Stimulated activated naive CD8-positive, alpha-beta T cell treated with anti-CD3 and anti-CD28 coated beads, Interleukin-15, Interleukin-2, amounts not matched to agents 100 ng/mL and 50 ng/mL, for 24 hours (primary cell): ENCODE measurements around the gene FBP2.

Experiments used
- H3K27ac Mint-ChIP-seq: one replicate; pipeline ENCODE4 v1.8.0; 2021; ENCODE audit warnings: mild to moderate bottlenecking, mixed read lengths
- H3K27me3 Mint-ChIP-seq: one replicate; pipeline ENCODE4 v1.8.0; 2021; ENCODE audit warnings: mixed read lengths
- H3K36me3 Mint-ChIP-seq: one replicate; pipeline ENCODE4 v1.8.0; 2021; ENCODE audit warnings: low read depth, mixed read lengths
- H3K4me1 Mint-ChIP-seq: one replicate; pipeline ENCODE4 v1.8.0; 2021; ENCODE audit warnings: low read depth, mixed read lengths
- H3K4me3 Mint-ChIP-seq: one replicate; pipeline ENCODE4 v1.8.0; 2021; ENCODE audit warnings: mild to moderate bottlenecking, mixed read lengths
- H3K9me3 Mint-ChIP-seq: one replicate; pipeline ENCODE4 v1.8.0; 2021; ENCODE audit warnings: mixed read lengths

Gene FBP2

DNA sequence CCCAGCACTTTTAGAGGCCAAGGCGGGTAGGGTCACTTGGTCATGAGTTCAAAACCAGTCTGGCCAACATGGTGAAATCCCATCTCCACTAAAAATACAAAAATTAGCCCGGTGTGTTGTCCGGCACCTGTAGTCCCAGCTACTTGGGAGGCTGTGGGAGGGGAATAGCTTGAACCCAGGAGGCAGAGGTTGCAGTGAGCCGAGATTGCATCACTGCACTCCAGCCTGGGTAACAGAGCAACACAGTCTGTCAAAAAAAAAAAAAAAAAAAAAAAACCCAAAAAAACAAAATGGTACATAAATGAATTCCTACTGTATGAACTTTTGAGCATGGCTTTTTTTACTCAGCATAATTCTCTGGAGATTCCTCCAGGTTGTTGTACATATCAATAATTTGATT lies 76.4 kb downstream of the FBP2 start:
- Mint-ChIP-seq H3K4me1 (no peaks in the 10 kb centered on the region), H3K9me3 (no peaks in the 10 kb centered on the region), H3K36me3 (no peaks in the 10 kb centered on the region), H3K27me3 (no peaks in the 10 kb centered on the region), H3K4me3 (no peak overlapping the region), H3K27ac (no peak overlapping the region)

DNA sequence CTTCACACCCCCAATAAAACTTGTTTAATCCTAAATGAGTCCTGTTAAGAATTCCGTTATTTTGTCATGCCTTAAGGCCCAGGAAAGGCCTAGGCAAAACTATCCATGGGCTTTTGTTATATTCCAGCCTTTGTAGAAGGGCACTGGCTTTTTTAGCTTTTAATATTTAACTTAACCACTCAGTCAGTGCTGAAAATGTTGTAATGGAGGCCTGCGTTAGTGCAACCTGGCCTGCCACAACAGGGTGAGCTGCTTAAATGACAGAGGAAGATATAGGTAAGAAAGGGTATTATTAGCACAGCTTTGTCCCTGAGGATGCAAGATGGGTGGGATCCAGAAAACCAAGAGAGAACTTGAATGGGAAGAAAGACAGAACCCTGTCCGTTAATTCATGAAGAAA lies 78.9 kb downstream of the FBP2 start:
- Mint-ChIP-seq H3K9me3 (no peaks in the 10 kb centered on the region), H3K27me3 (no peaks in the 10 kb centered on the region), H3K4me3 (no peak overlapping the region), H3K27ac (no peak overlapping the region), H3K4me1 (peaks cover 3% of the 10 kb centered on the region), H3K36me3 (no peaks in the 10 kb centered on the region)

DNA sequence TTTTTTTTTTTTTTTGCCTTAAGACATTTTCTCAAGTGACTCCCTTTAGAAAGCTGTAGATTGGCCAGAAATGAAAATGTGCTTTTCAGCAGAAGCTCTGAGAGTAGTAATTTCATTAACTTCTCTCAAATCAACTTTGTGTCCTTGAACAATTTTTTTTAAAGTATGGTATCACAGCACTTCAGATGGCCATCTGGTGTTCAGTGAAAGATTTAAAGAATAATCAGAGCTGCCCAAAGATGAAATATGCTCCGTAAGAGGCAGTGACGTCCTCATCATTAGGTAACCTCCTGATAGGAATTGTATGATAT lies 81.7 kb downstream of the FBP2 start:
- no peaks in the 10 kb centered on the region for H3K9me3 Mint-ChIP-seq
- H3K27me3 Mint-ChIP-seq, result no peaks in the 10 kb centered on the region
- peaks cover 3% of the 10 kb centered on the region for H3K4me1 Mint-ChIP-seq
- H3K27ac Mint-ChIP-seq, result no peak overlapping the region
- no peak overlapping the region for H3K4me3 Mint-ChIP-seq
- no peaks in the 10 kb centered on the region for H3K36me3 Mint-ChIP-seq

DNA sequence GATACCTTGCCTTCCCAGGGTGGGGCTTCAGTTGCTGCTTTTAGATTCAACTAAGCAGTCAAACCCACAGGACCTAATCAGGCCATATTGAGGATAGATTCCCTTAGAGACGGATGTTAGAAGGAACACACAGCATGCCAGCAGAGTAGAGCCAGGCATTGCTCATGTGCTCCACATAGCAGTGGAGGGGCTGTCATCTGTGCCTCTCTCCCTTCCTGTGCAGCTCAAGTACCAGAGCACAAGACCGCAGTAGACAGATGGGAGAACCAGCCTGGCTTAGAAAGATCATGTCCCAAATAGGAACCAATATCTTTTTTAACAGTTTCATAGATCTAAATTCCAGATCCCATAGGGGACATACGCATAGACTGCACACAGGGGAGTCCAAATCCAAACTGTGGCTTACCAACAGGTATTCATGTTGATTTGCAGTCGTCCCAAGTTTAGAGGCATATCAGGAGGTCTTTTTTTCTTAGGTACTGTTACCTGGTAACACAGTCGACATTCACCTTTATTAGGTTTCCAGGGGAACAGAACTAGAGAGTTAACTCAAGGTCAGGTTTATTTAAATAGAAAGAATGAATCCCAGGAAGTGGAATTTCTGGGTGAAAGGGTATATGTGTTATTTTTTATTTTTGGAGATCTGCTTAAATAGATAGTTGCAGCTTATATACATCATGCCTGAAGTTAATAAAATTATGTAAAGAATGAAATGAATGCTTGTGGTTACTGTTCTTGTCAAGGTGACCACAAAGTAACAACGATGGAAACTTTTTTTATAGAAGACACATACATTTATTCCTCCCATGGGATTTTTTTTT lies 82.3 kb downstream of the FBP2 start:
- no peak overlapping the region for H3K27ac Mint-ChIP-seq
- H3K36me3 Mint-ChIP-seq, result no peaks in the 10 kb centered on the region
- no peaks in the 10 kb centered on the region for H3K27me3 Mint-ChIP-seq

More for the DNA sequence above, 82.3 kb downstream of the FBP2 start:
- Mint-ChIP-seq H3K4me1 (peaks cover 3% of the 10 kb centered on the region), H3K9me3 (no peaks in the 10 kb centered on the region), H3K4me3 (no peak overlapping the region)
